HG03159 (cell line): Measurements from ENCODE around the gene ARL8B.
A peak's percentile ranks its signal among the peaks of the same experiment; 100 is the strongest.

ENCODE experiments used
- ATAC-seq: cut with Tn5 transposase; IDR thresholded peaks from one replicate; pipeline ENCODE4 v1.9.1; 2021; ENCODE audit warnings: mild to moderate bottlenecking, moderate library complexity; ENCODE audit not compliant: unreplicated experiment

The ARL8B gene

DNA sequence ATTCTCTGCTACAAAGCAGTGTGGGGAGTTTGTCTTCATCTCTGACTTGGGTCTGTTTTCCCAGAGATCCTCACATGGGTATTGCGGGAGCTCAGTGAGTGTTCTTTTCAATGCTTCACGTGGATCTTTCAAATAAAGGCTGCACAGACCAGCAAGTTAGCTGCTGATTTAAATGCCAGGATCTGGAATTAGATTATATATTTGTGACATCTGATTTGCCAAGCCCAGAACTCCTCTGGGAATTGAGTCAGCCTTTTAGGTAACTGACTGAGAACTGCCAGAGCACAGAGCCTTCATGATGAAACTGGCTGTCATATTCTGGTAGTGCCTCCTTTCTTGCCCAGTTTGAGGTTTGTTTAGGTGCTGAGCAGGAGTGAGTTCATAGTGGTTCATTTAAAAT lies 80.1 kb downstream of the ARL8B start:
- ATAC-seq, result no peak

GRCh38 chr3:5205165-5205941 lies 83.3 kb downstream of the ARL8B start:
- ATAC-seq, result peak; percentile 99

DNA sequence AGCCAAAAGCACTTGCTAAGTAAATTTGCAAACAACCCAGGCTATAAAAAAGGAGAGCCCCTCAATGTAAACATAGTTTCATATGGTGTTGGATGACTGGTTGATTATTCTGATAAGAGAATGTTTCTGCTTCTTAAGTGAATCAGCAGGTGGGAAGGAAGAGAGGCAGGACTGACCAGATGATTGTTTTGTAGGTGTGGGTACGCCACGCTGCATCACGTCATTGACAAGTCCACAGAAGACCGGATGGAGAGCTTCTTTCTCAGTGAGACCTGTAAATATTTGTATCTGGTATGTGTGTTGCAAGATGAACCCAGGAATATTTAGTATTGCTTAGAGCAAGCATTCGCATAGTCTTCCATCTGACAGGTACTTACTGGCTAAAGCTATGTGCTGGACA lies 88.8 kb downstream of the ARL8B start:
- ATAC-seq, result no peak

GRCh38 chr3:5212628-5213573 lies 90.8 kb downstream of the ARL8B start:
- no peak for ATAC-seq

DNA sequence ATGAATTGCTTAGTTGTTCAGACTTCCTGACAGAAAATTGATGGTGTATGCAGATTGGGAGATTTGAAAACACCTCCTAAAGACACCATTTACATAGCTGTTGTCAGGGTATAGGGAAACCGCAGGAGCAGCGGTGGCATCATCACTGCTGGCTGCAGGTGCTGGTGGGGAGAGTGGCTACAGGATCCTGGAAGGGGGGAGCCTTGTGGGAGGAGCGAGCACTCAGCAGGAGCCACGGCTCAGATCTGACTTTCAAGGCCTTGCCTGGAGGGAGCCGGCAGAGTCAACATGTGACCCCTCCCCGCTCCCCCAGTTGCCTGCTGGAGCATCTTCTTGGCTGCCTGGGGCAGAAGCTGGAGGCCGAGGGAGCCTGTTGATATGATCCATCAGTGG lies 91.5 kb downstream of the ARL8B start:
- no peak for ATAC-seq

DNA sequence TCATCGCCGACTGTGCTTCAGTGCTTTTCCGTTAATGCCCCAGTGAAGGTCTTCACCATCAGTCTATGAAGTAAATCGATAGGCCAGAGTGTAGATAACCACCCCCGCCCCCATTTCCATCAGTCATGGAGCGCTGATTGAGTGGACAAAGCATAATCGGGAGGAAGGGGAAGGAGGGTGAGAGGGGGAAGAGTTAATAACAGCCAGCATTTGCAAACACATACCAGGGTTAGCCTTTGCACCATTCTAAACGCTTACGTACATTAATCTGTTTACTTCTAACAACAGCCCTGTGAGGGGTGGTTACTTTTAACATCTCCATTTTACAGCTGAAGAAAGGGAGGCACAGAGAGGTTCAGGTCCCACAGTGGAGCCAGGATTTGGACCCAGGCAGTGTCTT lies 92.3 kb downstream of the ARL8B start:
- no peak for ATAC-seq

DNA sequence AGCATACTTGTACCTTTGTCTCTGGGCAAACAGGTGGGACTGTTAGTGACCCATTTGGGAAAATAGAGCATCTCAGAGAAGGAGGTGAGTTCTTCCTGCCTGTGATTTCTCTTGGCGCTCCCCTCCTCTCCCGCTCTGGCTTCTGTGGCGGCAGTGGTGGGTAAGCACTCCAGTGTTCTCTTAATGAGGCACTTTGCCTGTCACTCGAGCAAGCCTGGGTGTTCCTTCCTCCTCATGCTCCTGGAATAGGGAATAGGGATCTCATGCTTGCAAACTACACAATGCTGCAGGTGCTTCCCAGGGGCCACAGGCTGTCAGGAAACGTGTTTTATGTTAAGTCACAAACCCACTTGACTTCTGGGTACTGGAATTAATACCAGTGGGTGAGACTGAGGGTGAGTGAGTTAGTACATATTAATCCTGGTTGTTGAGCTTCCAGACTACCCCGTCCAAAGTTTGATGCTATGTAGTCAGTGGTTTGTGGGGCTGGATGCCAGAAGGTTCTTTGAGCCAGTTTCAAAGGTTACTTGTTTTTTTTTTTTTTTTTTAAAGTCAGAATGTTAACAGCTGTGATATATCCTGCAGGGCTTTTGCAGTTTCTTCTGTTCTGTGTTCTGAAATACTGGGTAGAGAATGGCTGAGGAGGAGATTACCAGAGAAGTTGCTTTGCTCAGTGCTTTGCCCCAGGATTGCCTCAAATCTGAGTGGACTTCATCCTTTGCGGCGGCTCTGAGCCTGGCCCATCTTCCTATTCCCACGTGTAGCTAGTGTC lies 95.9 kb downstream of the ARL8B start:
- ATAC-seq, result no peak

- ATAC-seq, result no peak
These were observed 96.7 kb downstream of the ARL8B start for GRCh38 chr3:5218815-5219214.

GRCh38 chr3:5219216-5219615 lies 97.1 kb downstream of the ARL8B start:
- ATAC-seq, result no peak

- ATAC-seq, result no peak
These were observed 98.1 kb downstream of the ARL8B start for GRCh38 chr3:5220193-5220592.

DNA sequence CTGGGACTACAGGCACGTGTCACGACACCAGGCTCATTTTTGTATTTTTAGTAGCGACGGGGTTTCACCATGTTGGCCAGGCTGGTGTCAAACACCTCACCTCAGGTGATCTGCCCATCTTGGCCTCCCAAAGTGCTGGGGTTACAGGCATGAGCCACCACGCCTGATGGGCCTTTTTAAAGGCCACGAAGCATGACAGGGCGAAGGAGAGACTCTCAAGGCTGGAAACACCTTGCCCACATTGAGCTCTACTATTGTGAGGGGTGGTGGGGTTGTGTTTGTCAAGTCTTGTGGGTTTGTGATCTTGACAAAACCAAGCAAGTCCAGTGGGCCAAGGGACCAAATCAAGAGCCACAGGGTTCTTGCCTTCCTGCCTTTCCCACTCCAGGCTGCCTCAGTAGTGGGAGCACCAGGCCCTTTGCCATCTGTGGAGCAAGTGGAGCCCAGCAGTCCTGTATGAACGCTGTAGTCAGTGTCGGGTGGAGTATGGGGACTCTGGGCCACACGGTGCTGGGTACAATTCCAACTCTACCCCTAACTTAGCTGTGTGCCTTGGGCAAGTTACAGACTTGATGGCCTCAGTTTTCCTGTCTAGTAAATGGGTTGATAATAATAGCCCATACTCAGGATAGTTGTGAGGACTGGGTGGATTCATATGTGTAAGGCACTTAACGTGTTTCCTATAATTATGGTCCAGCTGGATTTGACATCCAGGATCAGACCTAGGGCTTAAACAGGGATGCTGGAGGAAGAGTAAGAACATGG lies 98.8 kb downstream of the ARL8B start:
- no peak for ATAC-seq

DNA sequence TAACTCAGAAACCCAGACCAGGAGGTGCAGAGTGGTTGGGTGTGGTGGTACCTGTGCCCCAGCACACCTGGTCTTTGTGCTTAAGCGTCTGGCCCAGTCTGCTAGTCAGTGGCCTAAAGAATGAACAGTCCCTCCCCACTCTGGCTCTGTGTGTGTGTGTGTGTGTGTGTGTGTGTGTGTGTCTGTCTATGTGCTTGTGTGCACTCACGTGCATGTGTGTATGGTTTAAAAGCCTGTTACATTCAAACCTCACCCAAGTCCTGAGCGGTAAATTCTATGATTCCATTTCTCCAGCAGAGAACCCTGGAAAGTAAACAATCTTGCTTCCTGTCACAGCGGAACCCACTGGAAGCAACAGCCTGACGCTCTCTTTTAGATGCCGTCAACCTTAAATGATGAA lies 99.6 kb downstream of the ARL8B start:
- ATAC-seq, result no peak

GRCh38 chr3:5222283-5223005 lies 100.4 kb downstream of the ARL8B start:
- no peak for ATAC-seq

- ATAC-seq, result no peak
These were observed 104.7 kb downstream of the ARL8B start for GRCh38 chr3:5226783-5227182.

DNA sequence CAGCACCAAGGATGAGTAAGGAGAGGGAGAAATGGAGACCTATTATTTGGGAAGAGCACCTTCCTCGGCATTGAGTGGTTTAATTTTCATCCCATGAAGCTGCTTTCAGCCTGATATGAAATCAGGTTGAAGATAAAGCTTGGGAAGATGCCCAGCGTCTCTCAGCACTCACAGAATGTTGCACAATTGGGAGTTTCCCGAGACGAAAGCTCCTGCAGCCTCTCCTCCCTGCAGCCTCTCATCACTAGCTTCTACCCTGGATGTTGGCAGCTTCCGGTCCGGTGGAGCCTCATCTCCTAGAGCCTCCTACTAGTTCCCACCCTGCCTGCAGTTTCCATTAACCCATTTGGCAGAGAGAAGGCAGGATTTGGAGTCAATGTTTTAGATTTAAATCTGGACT lies 105.7 kb downstream of the ARL8B start:
- no peak for ATAC-seq

GRCh38 chr3:5229414-5229813 lies 107.3 kb downstream of the ARL8B start:
- no peak for ATAC-seq
